ENCODE measurements around the gene CHCHD6.

CHCHD6 gene

DNA sequence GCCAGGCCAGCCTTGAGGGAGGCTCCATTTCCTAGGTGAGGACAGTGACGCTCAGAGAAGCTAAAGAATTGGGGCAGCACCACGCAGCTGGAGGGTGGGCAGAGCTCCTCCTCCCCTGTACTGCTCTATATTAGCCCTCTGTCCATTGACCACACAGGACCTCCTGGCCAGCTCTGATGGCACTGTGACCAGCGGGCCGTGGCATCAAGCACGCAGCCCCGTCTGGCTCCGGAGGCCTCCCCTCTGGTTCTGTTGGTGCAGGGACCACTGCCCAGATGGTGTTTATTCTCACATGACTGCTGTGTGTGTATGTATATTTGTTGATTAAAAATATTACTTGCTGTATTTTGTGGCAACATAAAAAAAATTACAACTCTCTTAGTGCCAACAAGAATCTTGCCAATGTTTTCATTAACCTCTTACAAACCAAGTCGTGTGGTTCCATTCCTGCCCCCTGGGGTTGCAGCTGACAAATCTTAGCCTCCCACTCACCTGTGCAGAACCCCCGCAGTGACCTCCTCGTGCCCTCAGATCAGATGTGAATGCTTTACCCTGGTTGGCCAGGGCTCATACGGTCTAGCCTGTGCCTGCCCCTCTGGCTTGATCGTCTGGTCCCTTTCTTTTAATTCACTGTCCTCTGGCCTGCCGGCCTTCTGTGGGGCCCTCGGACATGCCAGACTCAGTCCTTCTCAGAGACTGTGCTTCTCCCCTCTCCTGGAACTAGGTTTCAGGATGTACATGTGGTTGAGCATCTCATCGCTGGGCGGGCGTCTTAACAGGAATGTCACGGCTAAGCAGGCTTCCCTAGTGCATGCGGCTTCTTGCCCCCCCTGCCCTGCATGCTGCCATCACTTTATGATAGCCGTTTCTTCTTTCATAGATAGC is 14.8 kb downstream of the CHCHD6 start:
- TF ChIP-seq CTCF (IDR thresholded peaks at IDR 0.05; ENCODE audit: borderline replicate concordance, insufficient read depth, low read depth, low read length): no peak
- H3K4me3 ChIP-seq (ENCODE audit: low read depth, low read length): no peak overlapping the region

- no peak for TF ChIP-seq CTCF (IDR thresholded peaks at IDR 0.05; ENCODE audit: borderline replicate concordance, insufficient read depth, low read depth, low read length)
- no peak overlapping the region for H3K4me3 ChIP-seq (ENCODE audit: low read depth, low read length)
These were observed 16.6 kb downstream of the CHCHD6 start for GRCh38 chr3:126720596-126720995.

- no peak overlapping the region for H3K4me3 ChIP-seq (ENCODE audit: low read depth, low read length)
- TF ChIP-seq CTCF (IDR thresholded peaks at IDR 0.05; ENCODE audit: borderline replicate concordance, insufficient read depth, low read depth, low read length): no peak
These were observed 17.2 kb downstream of the CHCHD6 start for GRCh38 chr3:126721246-126721645.

DNA sequence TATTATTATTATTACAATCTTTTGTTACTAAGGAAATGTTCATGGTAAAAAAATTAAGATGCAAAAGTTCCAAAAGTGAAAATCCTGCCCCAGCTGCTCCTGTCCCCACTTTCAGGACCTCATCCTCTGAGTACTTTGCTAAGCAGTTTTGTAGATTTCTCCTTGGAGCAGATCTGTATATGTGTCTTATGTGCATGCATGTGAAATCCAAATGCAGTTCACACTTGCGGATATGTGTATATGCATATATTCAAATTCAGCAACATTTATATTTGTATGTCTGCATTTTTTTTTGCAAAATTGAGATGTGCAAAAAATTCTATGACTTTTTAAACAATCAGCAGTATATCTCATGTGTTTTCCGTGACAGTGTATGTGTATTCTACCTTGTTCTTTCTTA is 19.2 kb downstream of the CHCHD6 start:
- H3K4me3 ChIP-seq (ENCODE audit: low read depth, low read length): no peak overlapping the region
- TF ChIP-seq CTCF (IDR thresholded peaks at IDR 0.05; ENCODE audit: borderline replicate concordance, insufficient read depth, low read depth, low read length): no peak

GRCh38 chr3:126723801-126724200 is 19.8 kb downstream of the CHCHD6 start:
- no peak overlapping the region for H3K4me3 ChIP-seq (ENCODE audit: low read depth, low read length)
- no peak for TF ChIP-seq CTCF (IDR thresholded peaks at IDR 0.05; ENCODE audit: borderline replicate concordance, insufficient read depth, low read depth, low read length)

DNA sequence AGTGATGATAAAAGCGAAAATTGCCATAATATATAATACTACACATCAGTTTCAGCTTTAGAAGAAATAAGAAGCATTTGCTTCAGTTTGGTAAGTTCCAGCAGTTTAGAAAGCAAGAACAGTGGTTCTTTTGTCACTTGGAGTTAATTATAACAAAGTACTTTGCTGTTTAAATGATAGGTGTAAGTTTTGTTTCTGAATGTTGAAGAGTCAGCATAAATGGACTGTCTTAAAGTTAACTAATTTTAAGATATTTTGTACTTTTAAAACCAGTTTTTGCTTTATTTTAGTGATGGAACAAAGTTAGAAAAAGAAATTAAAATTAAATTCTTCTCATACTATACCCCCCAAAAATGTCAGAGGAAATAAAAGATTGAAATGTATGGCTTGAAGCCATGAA is 24.6 kb downstream of the CHCHD6 start:
- no peak for TF ChIP-seq CTCF (IDR thresholded peaks at IDR 0.05; ENCODE audit: borderline replicate concordance, insufficient read depth, low read depth, low read length)
- no peak overlapping the region for H3K4me3 ChIP-seq (ENCODE audit: low read depth, low read length)

GRCh38 chr3:126730376-126730775 is 26.3 kb downstream of the CHCHD6 start:
- no peak for TF ChIP-seq CTCF (IDR thresholded peaks at IDR 0.05; ENCODE audit: borderline replicate concordance, insufficient read depth, low read depth, low read length)
- no peak overlapping the region for H3K4me3 ChIP-seq (ENCODE audit: low read depth, low read length)
